Measurements from ENCODE around the gene FABP3. TPM values are rescaled to one million over a fixed set of nuclear protein-coding genes. Genes with fewer than 3 reads are reported as not detected.

FABP3 gene
- total and polyA plus RNA-seq, 4 donors: 77.1 to 110 (median 90.8) TPM

DNA sequence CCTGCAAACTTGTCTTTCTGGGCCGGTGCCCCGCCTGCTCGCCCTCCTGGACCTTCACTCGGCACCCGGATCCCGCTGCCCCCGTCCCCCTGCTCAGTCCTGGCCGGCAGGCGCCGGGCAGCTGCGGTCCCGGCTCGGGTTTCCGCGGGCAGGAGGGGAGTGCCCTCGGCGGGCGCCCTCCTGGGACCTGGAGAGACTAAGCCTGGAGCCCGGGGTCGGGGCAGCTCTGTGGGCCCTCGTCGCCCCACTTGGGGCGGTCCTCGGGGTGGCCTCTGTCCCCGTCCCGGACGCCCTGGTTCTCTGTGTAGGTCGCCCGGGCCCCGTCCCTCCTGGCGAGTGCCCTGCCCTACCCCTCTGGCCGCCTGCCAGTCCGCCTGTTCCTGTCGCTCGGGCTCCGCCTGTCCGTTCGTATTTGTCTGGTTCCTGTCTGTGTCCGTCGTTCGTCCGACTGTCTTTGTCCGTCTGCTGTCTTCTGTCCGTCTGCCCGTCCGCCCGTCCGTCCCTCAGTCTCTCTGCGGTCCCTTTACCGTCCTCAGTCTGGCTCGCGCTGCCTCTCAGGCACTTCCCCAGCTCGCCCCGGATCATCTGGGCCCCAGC lies 40.6 kb upstream of the FABP3 start:
- Histone ChIP-seq H3K4me1 (ENCODE audit: control insufficient read depth, insufficient read depth, low read length) (peaks cover 22% of the 10 kb centered on the region), H3K27me3 (ENCODE audit: control insufficient read depth, insufficient read depth, low read length) (peaks cover 16% of the 10 kb centered on the region), H3K36me3 (ENCODE audit: control insufficient read depth, insufficient read depth, low read length) (no peaks in the 10 kb centered on the region), H3K9me3 (ENCODE audit: control insufficient read depth, insufficient read depth, low read length) (no peaks in the 10 kb centered on the region), H3K27ac (ENCODE audit: low read depth, low read length) (peak overlapping the region; percentile 40), H3K4me3 (ENCODE audit: low read depth, low read length) (peak overlapping the region; percentile 43)
- peak in 2 of 6 donors; percentile 72 to 77 for DNase-seq (ENCODE audit: low read depth in 4 of 6, low spot score in 6 of 6)
- under 1% methylated on average over 54 of the region's 54 CpGs for WGBS (ENCODE audit: insufficient coverage)

DNA sequence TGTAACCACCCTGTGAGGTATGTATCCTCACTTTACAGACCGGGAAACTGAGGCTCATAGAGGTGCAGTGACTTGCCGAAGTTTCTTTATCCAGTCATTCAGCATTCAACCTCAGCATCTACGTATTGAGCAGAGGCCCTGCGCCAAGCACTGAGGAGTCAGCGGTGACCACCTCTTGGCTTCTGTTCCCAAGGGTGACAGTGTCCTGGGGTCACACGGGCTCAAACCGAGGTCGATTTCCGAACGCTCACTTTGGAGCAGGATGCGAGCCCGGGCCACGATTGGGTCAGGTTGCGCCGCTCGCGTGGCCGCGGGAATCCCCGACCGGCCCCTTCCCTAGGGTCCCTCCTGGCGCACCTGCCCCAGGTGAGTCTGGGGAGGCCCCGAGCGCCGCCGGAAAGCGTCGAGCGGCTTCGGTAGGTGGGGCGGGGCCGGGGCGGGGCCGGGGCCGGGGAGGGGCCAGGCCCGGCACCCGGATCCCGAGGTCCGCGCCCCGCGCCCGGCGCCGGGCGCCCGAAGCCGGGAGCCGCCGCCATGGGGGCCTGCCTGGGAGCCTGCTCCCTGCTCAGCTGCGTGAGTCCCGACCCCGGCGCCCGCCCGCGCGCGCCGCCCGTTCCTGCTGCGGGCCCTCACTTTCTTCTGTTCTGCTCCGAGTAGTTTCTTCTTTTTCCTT lies 40.0 kb upstream of the FABP3 start, which contains the start of gene SERINC2:
TSS of gene SERINC2 (plus strand) at position 482 of the 673 bp plus-strand sequence. CDS start at position 535, 53 bp downstream.
- Histone ChIP-seq H3K36me3 (ENCODE audit: control insufficient read depth, insufficient read depth, low read length) (no peaks in the 10 kb centered on the region), H3K27ac (ENCODE audit: low read depth, low read length) (peak within 1 kb of the TSS; percentile 40), H3K9me3 (ENCODE audit: control insufficient read depth, insufficient read depth, low read length) (no peaks in the 10 kb centered on the region), H3K4me1 (ENCODE audit: control insufficient read depth, insufficient read depth, low read length) (peaks cover 22% of the 10 kb centered on the region), H3K4me3 (ENCODE audit: low read depth, low read length) (peak within 1 kb of the TSS; percentile 43), H3K27me3 (ENCODE audit: control insufficient read depth, insufficient read depth, low read length) (peaks cover 16% of the 10 kb centered on the region)
- peak in 1 of 6 donors; percentile 43 for DNase-seq (ENCODE audit: low read depth in 4 of 6, low spot score in 6 of 6)
- 4% methylated on average over 63 of the region's 63 CpGs for WGBS (ENCODE audit: insufficient coverage)

DNA sequence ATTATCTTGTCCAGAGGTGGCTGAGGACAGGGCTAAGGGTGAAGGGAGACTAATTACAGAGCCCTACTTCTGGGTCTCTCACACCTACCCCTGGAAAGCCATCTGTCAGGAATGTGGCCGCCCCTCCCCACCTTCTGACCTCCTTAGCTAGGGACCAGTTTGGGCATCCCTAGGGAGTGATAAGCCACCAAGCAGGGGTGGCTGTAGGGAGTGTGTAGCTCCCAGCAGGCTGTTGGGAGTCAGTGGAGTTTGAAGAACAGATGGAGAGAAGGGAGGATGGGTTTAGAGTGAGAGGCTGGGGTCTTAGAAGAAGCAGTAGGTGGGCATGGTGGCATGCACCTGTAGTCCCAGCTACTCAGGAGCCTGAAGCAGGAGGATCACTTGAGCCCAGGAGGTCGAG lies 39.3 kb upstream of the FABP3 start:
- Histone ChIP-seq H3K4me3 (ENCODE audit: low read depth, low read length) (no peak overlapping the region), H3K4me1 (ENCODE audit: control insufficient read depth, insufficient read depth, low read length) (peaks cover 22% of the 10 kb centered on the region), H3K27me3 (ENCODE audit: control insufficient read depth, insufficient read depth, low read length) (peaks cover 16% of the 10 kb centered on the region), H3K27ac (ENCODE audit: low read depth, low read length) (no peak overlapping the region), H3K36me3 (ENCODE audit: control insufficient read depth, insufficient read depth, low read length) (no peaks in the 10 kb centered on the region), H3K9me3 (ENCODE audit: control insufficient read depth, insufficient read depth, low read length) (no peaks in the 10 kb centered on the region)
- WGBS (ENCODE audit: insufficient coverage): 54% methylated on average over 1 of the region's 2 CpGs
- peak in 1 of 6 donors; percentile 26 for DNase-seq (ENCODE audit: low read depth in 4 of 6, low spot score in 6 of 6)

DNA sequence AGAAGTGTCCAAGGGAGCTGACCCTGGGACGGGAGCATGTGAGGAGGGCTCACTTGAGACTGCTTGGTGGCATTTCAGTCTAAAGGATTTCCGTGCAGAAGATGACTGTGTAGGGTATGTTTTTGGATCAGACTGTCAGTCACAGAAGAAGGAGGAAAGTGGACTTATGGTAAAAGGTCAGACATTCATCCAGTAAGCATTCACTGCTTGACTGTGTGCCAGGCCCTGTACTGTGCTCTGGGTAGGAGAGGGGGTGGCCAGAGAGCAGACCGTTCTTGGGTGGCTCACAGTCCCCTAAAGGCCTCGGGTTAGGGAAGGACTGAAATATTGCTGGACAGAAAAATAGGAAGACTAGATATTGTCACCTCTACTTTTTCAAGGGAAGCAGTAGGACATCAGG lies 38.0 kb upstream of the FABP3 start:
- WGBS (ENCODE audit: insufficient coverage): 76% methylated on average over 4 of the region's 4 CpGs

DNA sequence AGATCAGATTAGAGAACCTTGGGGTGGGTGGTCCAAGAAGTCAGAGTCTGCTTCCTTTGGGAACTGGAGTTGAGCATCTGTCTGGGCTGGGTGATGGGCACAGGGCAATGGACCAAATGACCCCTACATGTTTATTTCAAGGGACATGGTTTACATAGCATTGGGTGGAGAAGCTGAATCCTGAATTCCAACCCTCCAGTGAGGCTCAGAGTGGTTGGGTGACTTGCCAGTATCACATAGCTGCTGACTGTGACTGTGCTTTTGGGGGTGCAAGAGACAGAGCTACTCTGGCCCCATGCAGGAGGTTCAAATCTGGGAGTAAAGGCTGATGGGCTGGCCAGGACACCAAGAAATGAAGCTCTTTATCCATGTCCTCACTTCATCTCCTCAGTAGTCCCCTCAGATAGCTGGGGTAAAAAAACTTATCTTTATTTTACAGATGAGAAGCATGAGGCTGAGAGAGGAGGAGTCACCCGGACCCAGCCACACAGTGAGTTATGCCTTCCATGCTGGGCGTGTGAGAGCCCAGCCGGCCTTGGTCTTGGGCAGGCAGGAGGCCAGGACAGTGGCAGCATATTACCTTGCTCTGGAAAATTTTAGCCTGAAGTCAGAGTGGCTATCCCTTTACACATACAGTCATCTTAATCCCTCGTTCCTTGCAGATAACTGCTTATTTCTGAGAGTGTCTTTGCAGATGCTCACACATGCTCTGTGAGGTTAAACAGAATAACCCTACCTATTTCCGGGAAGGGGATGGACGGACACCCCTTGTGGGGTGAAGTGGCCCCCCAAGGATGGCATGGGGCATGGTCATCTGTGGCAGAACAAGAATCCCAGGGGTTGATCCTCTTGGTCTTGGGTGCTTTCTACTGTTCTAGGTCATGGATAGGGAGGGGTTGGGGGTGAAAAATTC lies 37.3 kb upstream of the FABP3 start:
- Histone ChIP-seq H3K27me3 (ENCODE audit: control insufficient read depth, insufficient read depth, low read length) (peaks cover 16% of the 10 kb centered on the region), H3K36me3 (ENCODE audit: control insufficient read depth, insufficient read depth, low read length) (no peaks in the 10 kb centered on the region), H3K4me3 (ENCODE audit: low read depth, low read length) (no peak overlapping the region), H3K9me3 (ENCODE audit: control insufficient read depth, insufficient read depth, low read length) (no peaks in the 10 kb centered on the region), H3K4me1 (ENCODE audit: control insufficient read depth, insufficient read depth, low read length) (peaks cover 22% of the 10 kb centered on the region), H3K27ac (ENCODE audit: low read depth, low read length) (no peak overlapping the region)
- no peak for DNase-seq (ENCODE audit: low read depth in 4 of 6, low spot score in 6 of 6)
- 87% methylated on average over 4 of the region's 6 CpGs for WGBS (ENCODE audit: insufficient coverage)

More for the DNA sequence above, 38.0 kb upstream of the FABP3 start:
- Histone ChIP-seq H3K4me1 (ENCODE audit: control insufficient read depth, insufficient read depth, low read length) (peaks cover 22% of the 10 kb centered on the region), H3K27me3 (ENCODE audit: control insufficient read depth, insufficient read depth, low read length) (peaks cover 16% of the 10 kb centered on the region), H3K36me3 (ENCODE audit: control insufficient read depth, insufficient read depth, low read length) (no peaks in the 10 kb centered on the region), H3K9me3 (ENCODE audit: control insufficient read depth, insufficient read depth, low read length) (no peaks in the 10 kb centered on the region), H3K27ac (ENCODE audit: low read depth, low read length) (no peak overlapping the region), H3K4me3 (ENCODE audit: low read depth, low read length) (no peak overlapping the region)
- DNase-seq (ENCODE audit: low read depth in 4 of 6, low spot score in 6 of 6): no peak

DNA sequence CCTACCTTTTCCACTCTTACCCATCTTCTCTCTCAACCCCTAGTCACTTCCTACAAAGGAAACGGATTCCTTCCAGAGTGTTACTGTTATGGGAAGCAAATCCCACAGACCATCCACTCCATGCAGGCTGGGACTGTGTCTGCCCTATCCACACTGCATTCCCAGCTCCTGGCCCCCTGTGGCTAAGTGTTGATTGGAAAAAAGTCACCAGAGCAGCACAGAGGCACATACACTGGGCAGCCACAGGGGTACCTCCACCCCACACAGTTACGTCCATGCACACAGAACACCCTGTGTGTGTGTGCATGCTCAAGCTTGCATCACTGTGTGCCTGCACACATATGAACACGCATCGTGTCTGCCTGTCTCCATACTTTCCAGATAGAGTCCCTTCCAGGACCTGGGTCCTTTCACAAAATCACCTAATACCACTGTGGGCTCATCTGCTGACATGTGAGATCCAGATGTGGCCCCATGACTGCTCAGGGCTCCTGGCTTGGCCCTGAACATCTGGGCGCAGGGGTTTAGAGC lies 36.0 kb upstream of the FABP3 start:
- Histone ChIP-seq H3K36me3 (ENCODE audit: control insufficient read depth, insufficient read depth, low read length) (no peaks in the 10 kb centered on the region), H3K27ac (ENCODE audit: low read depth, low read length) (no peak overlapping the region), H3K27me3 (ENCODE audit: control insufficient read depth, insufficient read depth, low read length) (peaks cover 15% of the 10 kb centered on the region), H3K9me3 (ENCODE audit: control insufficient read depth, insufficient read depth, low read length) (no peaks in the 10 kb centered on the region), H3K4me3 (ENCODE audit: low read depth, low read length) (no peak overlapping the region), H3K4me1 (ENCODE audit: control insufficient read depth, insufficient read depth, low read length) (peaks cover 13% of the 10 kb centered on the region)
- 93% methylated on average over 5 of the region's 5 CpGs for WGBS (ENCODE audit: insufficient coverage)
- DNase-seq (ENCODE audit: low read depth in 4 of 6, low spot score in 6 of 6): no peak

DNA sequence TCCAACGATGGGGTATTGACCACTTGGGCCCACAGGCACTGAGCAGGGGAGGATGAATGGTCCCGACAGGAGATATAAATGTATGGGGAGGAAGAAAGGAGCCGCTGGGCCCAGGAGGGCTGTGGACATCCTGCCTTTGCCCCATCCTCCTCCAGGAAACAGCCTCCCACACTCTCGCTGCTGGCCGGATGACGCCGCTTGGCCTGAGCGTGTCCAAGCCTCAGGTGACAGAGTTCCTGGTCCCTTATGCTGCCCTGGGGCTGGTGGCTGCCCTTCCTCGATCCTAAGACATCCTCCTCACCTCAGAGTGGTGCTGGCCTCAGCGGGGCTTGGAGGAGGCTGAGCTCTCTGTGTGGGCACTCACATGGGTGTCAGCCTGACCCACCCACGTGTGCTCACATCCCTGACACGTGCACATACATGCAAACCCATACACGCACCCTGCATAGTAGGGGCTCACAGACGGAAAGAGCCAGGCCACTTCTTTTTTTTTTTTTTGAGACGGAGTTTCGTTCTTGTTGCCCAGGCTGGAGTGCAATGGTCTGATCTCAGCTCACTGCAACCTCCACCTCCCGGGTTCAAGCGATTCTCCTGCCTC lies 34.3 kb upstream of the FABP3 start:
- no peak overlapping the region for H3K4me3 ChIP-seq (ENCODE audit: low read depth, low read length)
- WGBS (ENCODE audit: insufficient coverage): 85% methylated on average over 11 of the region's 18 CpGs
- H3K4me1 ChIP-seq (ENCODE audit: control insufficient read depth, insufficient read depth, low read length): no peaks in the 10 kb centered on the region
- DNase-seq (ENCODE audit: low read depth in 4 of 6, low spot score in 6 of 6): no peak
- peaks cover 3% of the 10 kb centered on the region for H3K27me3 ChIP-seq (ENCODE audit: control insufficient read depth, insufficient read depth, low read length)
- H3K36me3 ChIP-seq (ENCODE audit: control insufficient read depth, insufficient read depth, low read length): no peaks in the 10 kb centered on the region
- H3K9me3 ChIP-seq (ENCODE audit: control insufficient read depth, insufficient read depth, low read length): no peaks in the 10 kb centered on the region
- H3K27ac ChIP-seq (ENCODE audit: low read depth, low read length): no peak overlapping the region

DNA sequence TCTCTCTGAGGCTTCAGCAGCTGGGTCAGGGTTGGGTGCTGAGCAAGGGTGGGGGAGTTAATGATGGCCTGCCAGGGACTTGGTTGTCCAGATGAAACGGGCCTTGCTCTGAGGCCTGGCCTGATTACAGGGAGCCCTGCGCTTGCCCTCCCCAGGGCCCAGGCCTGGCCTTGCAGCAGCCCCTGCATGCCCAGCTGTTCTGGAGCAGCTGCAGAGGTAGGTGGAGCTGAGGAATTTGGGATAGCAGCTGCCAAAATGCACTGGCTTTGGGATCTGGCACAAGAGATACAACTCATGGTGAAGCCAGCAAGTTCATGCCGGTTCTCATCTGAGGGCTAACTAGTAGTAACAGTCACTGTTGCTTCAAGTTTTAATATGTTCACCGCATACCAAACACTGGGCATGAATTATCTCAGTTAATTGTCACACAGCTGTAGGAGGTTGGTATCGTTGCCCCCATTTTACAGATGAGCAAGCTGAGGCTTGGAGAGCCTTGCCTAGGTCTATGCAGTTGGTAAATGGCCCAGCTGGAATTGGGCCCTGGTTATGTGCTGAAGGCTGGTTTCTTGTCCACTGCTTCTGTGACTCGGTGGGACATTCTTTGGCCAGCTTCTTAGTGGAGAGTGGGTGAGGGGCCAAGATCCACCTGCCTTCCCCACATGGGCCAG lies 32.8 kb upstream of the FABP3 start:
- Histone ChIP-seq H3K27ac (ENCODE audit: low read depth, low read length) (no peak overlapping the region), H3K27me3 (ENCODE audit: control insufficient read depth, insufficient read depth, low read length) (no peaks in the 10 kb centered on the region), H3K4me3 (ENCODE audit: low read depth, low read length) (no peak overlapping the region), H3K4me1 (ENCODE audit: control insufficient read depth, insufficient read depth, low read length) (no peaks in the 10 kb centered on the region), H3K36me3 (ENCODE audit: control insufficient read depth, insufficient read depth, low read length) (no peaks in the 10 kb centered on the region), H3K9me3 (ENCODE audit: control insufficient read depth, insufficient read depth, low read length) (no peaks in the 10 kb centered on the region)
- no peak for DNase-seq (ENCODE audit: low read depth in 4 of 6, low spot score in 6 of 6)
- WGBS (ENCODE audit: insufficient coverage): 93% methylated on average over 4 of the region's 6 CpGs

DNA sequence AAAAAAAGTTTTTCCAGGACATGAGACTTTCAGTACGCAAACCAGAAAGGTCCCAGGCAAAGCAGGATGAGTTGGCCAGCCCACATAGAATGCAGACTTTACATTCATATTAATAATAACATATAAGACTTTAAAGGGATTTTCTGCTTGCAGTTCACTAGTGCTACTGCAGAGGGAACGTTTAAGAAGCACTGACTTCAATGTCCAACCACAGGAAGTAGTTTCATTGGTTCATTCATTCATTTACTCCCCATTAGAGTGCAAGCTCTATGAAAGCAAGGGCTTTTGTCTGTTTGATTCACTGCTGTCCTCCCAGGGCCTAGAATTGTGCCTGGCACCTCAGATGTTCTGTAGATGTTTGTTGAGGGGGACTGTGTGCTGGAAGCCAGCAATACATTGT lies 28.4 kb upstream of the FABP3 start:
- no peaks in the 10 kb centered on the region for H3K9me3 ChIP-seq (ENCODE audit: control insufficient read depth, insufficient read depth, low read length)
- DNase-seq (ENCODE audit: low read depth in 4 of 6, low spot score in 6 of 6): no peak
- H3K4me1 ChIP-seq (ENCODE audit: control insufficient read depth, insufficient read depth, low read length): no peaks in the 10 kb centered on the region
- no peak overlapping the region for H3K27ac ChIP-seq (ENCODE audit: low read depth, low read length)
- WGBS (ENCODE audit: insufficient coverage): 60% methylated on average over 2 of the region's 2 CpGs
- no peaks in the 10 kb centered on the region for H3K27me3 ChIP-seq (ENCODE audit: control insufficient read depth, insufficient read depth, low read length)
- H3K4me3 ChIP-seq (ENCODE audit: low read depth, low read length): no peak overlapping the region
- no peaks in the 10 kb centered on the region for H3K36me3 ChIP-seq (ENCODE audit: control insufficient read depth, insufficient read depth, low read length)

Data from spinal cord (tissue), 10 donors.